OCI-LY7 (cell line): ENCODE measurements around the gene CEP162. TPM values are rescaled to one million over a fixed set of nuclear protein-coding genes. Genes with fewer than 3 reads are reported as not detected.

Source experiments
- BruUV-seq: library from RNA; stranded (reverse); fragments of 400-500 nt; replicated peaks from 2 replicates; lab custom pipeline; 2021; lab: Mats Ljungman, UMichigan
- CTCF ChIA-PET: fragments of 300-600 bp; sonication (Branson Sonifier 250); formaldehyde crosslinking; loops from one replicate; lab custom pipeline; 2022; ENCODE audit warnings: antibody characterized with exemption; ENCODE audit not compliant: unreplicated experiment; lab: Charles Lee
- POLR2A ChIA-PET: fragments of 300-600 bp; sonication (Branson Sonifier 250); formaldehyde crosslinking; loops from one replicate; lab custom pipeline; 2022; ENCODE audit warnings: antibody characterized with exemption; lab: Charles Lee
- DNase-seq: peaks from one replicate; pipeline ENCODE4 v3.0.0-alpha.2; 2015; ENCODE audit warnings: low spot score
- H2AFZ ChIP-seq: fragments of 200-600 bp; sonication (generic), shearing (Covaris generic); 2 replicates; pipeline ENCODE4 v1.6.1; 2014; ENCODE audit warnings: mild to moderate bottlenecking, antibody characterized with exemption, low read length, moderate library complexity
- H3K27ac ChIP-seq: fragments of 200-600 bp; sonication (generic); 2 replicates; pipeline ENCODE4 v1.5.1; 2014; ENCODE audit warnings: mixed run types, low read depth, mild to moderate bottlenecking, moderate library complexity, low read length, inconsistent platforms; ENCODE audit not compliant: poor library complexity, severe bottlenecking
- H3K36me3 ChIP-seq: fragments of 200-600 bp; sonication (generic); 2 replicates; pipeline ENCODE4 v1.6.1; 2014; ENCODE audit warnings: mild to moderate bottlenecking, antibody characterized with exemption, low read length, moderate library complexity, mixed read lengths; ENCODE audit not compliant: insufficient read depth
- H3K4me1 ChIP-seq: fragments of 200-600 bp; sonication (generic); 2 replicates; pipeline ENCODE4 v1.5.1; 2014; ENCODE audit warnings: mild to moderate bottlenecking, low read length; ENCODE audit not compliant: insufficient read depth, poor library complexity, severe bottlenecking
- H3K4me2 ChIP-seq: fragments of 200-600 bp; sonication (generic); 2 replicates; pipeline ENCODE4 v1.6.1; 2014; ENCODE audit warnings: mild to moderate bottlenecking, low read length
- H3K4me3 ChIP-seq: fragments of 200-600 bp; sonication (generic); 2 replicates; pipeline ENCODE4 v1.5.1; 2014; ENCODE audit warnings: mild to moderate bottlenecking, low read depth, low read length; ENCODE audit not compliant: poor library complexity, severe bottlenecking
- H3K79me2 ChIP-seq: fragments of 200-600 bp; sonication (generic); 2 replicates; pipeline ENCODE4 v1.6.1; 2016; ENCODE audit warnings: low read depth, mild to moderate bottlenecking, low read length, moderate library complexity, mixed read lengths; ENCODE audit not compliant: insufficient read depth
- H3K9me2 ChIP-seq: fragments of 200-600 bp; sonication (generic); 2 replicates; pipeline ENCODE4 v1.6.1; 2016; ENCODE audit warnings: mild to moderate bottlenecking, low read length, mixed read lengths; ENCODE audit not compliant: insufficient read depth
- H3K9me3 ChIP-seq: fragments of 200-600 bp; sonication (generic); 2 replicates; pipeline ENCODE4 v1.6.1; 2014; ENCODE audit warnings: mild to moderate bottlenecking, mixed run types, low read length, mixed read lengths
- H4K20me1 ChIP-seq: fragments of 200-600 bp; sonication (generic); 2 replicates; pipeline ENCODE4 v1.6.1; 2014; ENCODE audit warnings: mild to moderate bottlenecking, antibody characterized with exemption, low read length, moderate library complexity, mixed read lengths; ENCODE audit not compliant: insufficient read depth
- CTCF ChIP-seq: fragments of 200-600 bp; sonication (generic); conservative IDR thresholded peaks from 2 replicates; pipeline ENCODE4 v1.5.1; 2014; ENCODE audit warnings: mild to moderate bottlenecking, antibody characterized with exemption, low read length, moderate library complexity, mixed read lengths
- EZH2phosphoT487 ChIP-seq: fragments of 200-600 bp; sonication (generic); IDR thresholded peaks from 2 replicates; pipeline ENCODE4 v1.6.1; 2018; ENCODE audit warnings: low read depth, borderline replicate concordance, mild to moderate bottlenecking, mixed run types, antibody characterized with exemption, low read length, moderate library complexity, mixed read lengths
- intact Hi-C: fragments of 100-400 bp; cut with micrococcal nuclease; formaldehyde crosslinking; loops from one replicate; pipeline ENCODE4 v1.10.0; 2022; ENCODE audit not compliant: unreplicated experiment
- total RNA-seq, 2 experiments: library from RNA; depleted of rRNA in 1 of 2; stranded (reverse); fragments of >200 nt in 1 of 2; shearing (Covaris generic) in 1 of 2; gene quantifications; 2 replicates each; pipeline ENCODE4 v1.2.3, GENCODE V29; 2014 to 2022

CEP162 gene
- total RNA-seq, 2 experiments from 2014 or later, result 6.3 to 10.0 TPM

GRCh38 chr6:84150705-84151104 is 76.7 kb downstream of the CEP162 start:
- intact Hi-C loops, result no loop called here
- BruUV-seq, result no TSS peak
- CTCF ChIA-PET, result no interaction called here
- Histone ChIP-seq H3K9me3 (no peaks in the 10 kb centered on the region), H3K4me1 (no peaks in the 10 kb centered on the region), H3K79me2 (no peaks in the 10 kb centered on the region), H3K36me3 (peaks cover 25% of the 10 kb centered on the region; the same call in 1 of the 2 replicates), H2AFZ (no peak overlapping the region), H3K4me3 (no peak overlapping the region), H4K20me1 (no peaks in the 10 kb centered on the region), H3K27ac (no peak overlapping the region), H3K4me2 (no peak overlapping the region), H3K9me2 (no peaks in the 10 kb centered on the region)
- no peak for TF ChIP-seq CTCF
- no peak for TF ChIP-seq EZH2phosphoT487
- DNase-seq, result no peak
- POLR2A ChIA-PET, result interaction anchor here (1.4 kb wide), 1 partner anchor 10 kb away, joined by 4 read pairs; no protein-coding TSS in a partner anchor

GRCh38 chr6:84141521-84141920 is 85.9 kb downstream of the CEP162 start:
- ChIA-PET CTCF (no interaction called here), POLR2A (no interaction called here)
- Histone ChIP-seq H3K36me3 (0 out of 2 replicates have a peak, but pooled peaks cover 7% of the 10 kb centered on the region), H3K4me2 (no peak overlapping the region), H3K9me2 (no peaks in the 10 kb centered on the region), H2AFZ (no peak overlapping the region), H3K27ac (no peak overlapping the region), H3K79me2 (no peaks in the 10 kb centered on the region), H4K20me1 (no peaks in the 10 kb centered on the region), H3K4me3 (no peak overlapping the region), H3K4me1 (no peaks in the 10 kb centered on the region), H3K9me3 (no peaks in the 10 kb centered on the region)
- TF ChIP-seq EZH2phosphoT487 (no peak), CTCF (no peak)
- BruUV-seq, result no TSS peak
- no peak for DNase-seq
- intact Hi-C loops, result no loop called here

- no peak overlapping the region for H3K27ac ChIP-seq
- no peaks in the 10 kb centered on the region; the same call in 1 of the 2 replicates for H3K36me3 ChIP-seq
- H3K9me2 ChIP-seq, result no peaks in the 10 kb centered on the region
- no peak overlapping the region for H3K4me2 ChIP-seq
- no TSS peak for BruUV-seq
- H4K20me1 ChIP-seq, result no peaks in the 10 kb centered on the region
- ChIA-PET POLR2A (interaction anchor here (1.4 kb wide), 1 partner anchor 12 kb away, joined by 3 read pairs; no protein-coding TSS in a partner anchor), CTCF (no interaction called here)
- no peak for DNase-seq
- TF ChIP-seq EZH2phosphoT487 (no peak), CTCF (no peak)
- intact Hi-C loops, result no loop called here
- no peaks in the 10 kb centered on the region for H3K79me2 ChIP-seq
- H3K4me1 ChIP-seq, result no peaks in the 10 kb centered on the region
- H3K9me3 ChIP-seq, result no peaks in the 10 kb centered on the region
- no peak overlapping the region for H2AFZ ChIP-seq
- no peak overlapping the region for H3K4me3 ChIP-seq
Measured at GRCh38 chr6:84139311-84139710, 88.1 kb downstream of the CEP162 start.
